HepG2 (cell line): ENCODE measurements around the gene SEMA4F.

Source experiments
- GATAD2A ChIP-seq: IDR thresholded peaks from 2 replicates; pipeline ENCODE4 v1.6.1; 2016
- GPN1 ChIP-seq: sonication (generic); formaldehyde crosslinking; IDR thresholded peaks from 2 replicates; pipeline ENCODE4 v1.5.1; 2020; ENCODE audit warnings: missing genetic modification reagents, borderline replicate concordance
- KDM3A ChIP-seq: IDR thresholded peaks from 2 replicates; pipeline ENCODE4 v1.6.1; 2018; ENCODE audit warnings: low read depth, missing compliant biosample characterization
- MED13 ChIP-seq: sonication (generic); formaldehyde crosslinking; IDR thresholded peaks from 2 replicates; pipeline ENCODE4 v1.5.0; 2020; ENCODE audit warnings: missing genetic modification reagents
- POLR2A ChIP-seq, 2 experiments: IDR thresholded peaks; 2 replicates each; pipeline ENCODE4 v1.6.1; 2011; ENCODE audit warnings: low read depth in 2 of 2, low read length in 2 of 2, mild to moderate bottlenecking in 1 of 2, moderate library complexity in 1 of 2; ENCODE audit not compliant: insufficient read depth in 1 of 2
- SMAD3 ChIP-seq: sonication (generic); formaldehyde crosslinking; IDR thresholded peaks from 2 replicates; pipeline ENCODE4 v1.4.0; 2020; ENCODE audit warnings: missing genetic modification reagents
- TARDBP ChIP-seq: sonication (generic); formaldehyde crosslinking; IDR thresholded peaks from 2 replicates; pipeline ENCODE4 v1.8.0; 2022; ENCODE audit warnings: mild to moderate bottlenecking, missing genetic modification reagents
- USF2 ChIP-seq, 2 experiments: sonication (generic) in 1 of 2; formaldehyde crosslinking in 1 of 2; IDR thresholded peaks; 2 replicates each; pipeline versions ENCODE4 v1.5.1 to v1.6.1; 2011 to 2020; ENCODE audit warnings: borderline replicate concordance in 1 of 2, low read depth in 1 of 2, low read length in 1 of 2, mild to moderate bottlenecking in 1 of 2, missing genetic modification reagents in 1 of 2, moderate library complexity in 1 of 2
- ZBTB7A ChIP-seq: sonication (generic); formaldehyde crosslinking; IDR thresholded peaks from 2 replicates; pipeline ENCODE4 v1.8.0; 2022; ENCODE audit warnings: mild to moderate bottlenecking, missing genetic modification reagents
- ZFP1 ChIP-seq: IDR thresholded peaks from 2 replicates; pipeline ENCODE4 v1.6.1; 2016
- ZNF331 ChIP-seq: sonication (generic); formaldehyde crosslinking; IDR thresholded peaks from 2 replicates; pipeline ENCODE4 v1.4.0; 2020; ENCODE audit warnings: missing genetic modification reagents
- TF ChIP-seq, protein P1 (sequence below): sonication (generic); formaldehyde crosslinking; IDR thresholded peaks from 2 replicates; pipeline ENCODE4 v1.5.0; 2020; ENCODE audit warnings: mild to moderate bottlenecking, missing genetic modification reagents, moderate library complexity

DNA sequence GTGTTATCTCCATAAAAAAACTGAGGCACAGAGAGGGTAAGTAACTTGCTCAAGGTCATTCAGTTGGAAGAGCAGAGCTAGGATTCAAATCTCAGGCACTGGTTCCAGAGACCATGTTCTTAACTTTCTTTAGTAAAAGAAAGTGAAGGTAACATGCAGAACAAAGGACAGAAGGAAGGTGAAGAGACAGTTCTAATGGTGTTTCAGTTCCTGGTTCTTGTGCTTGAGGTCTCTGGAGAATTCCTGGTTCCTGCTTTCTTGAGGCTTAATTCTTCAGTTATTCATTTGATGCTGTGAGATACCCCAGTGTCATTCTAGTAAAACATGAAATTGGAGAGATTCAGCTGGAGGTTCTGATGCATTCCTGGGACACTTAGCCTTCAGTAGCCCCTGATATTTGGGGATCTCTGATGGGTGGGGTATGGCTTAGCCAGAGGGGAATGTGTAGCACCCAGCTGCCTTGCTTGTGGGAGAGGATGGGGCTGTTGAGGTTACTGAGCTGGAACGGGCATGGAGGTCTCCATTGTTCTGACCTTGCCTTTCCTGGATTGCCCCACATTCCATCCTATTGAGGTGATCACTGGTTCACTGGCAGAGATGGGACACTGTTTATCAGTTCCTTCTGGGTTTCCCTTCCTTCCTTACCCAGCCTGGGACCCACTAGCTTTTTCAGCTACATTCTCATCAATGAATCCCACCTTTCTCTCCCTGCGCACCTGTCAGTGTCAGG is 46.8 kb downstream of the SEMA4F start:
- no peak for TF ChIP-seq USF2 (IDR thresholded peaks at IDR 0.05; ENCODE audit: low read depth, low read length)
- no peak for TF ChIP-seq USF2 (CRISPR knock-in tag; IDR thresholded peaks at IDR 0.05; ENCODE audit: borderline replicate concordance)
- TF ChIP-seq MED13 (CRISPR knock-in tag): no peak
- no peak for TF ChIP-seq KDM3A (CRISPR knock-in tag)
- TF ChIP-seq GATAD2A (CRISPR knock-in tag): no peak
- TF ChIP-seq SMAD3 (CRISPR knock-in tag): no peak
- TF ChIP-seq ZFP1 (CRISPR knock-in tag): no peak
- no peak for TF ChIP-seq POLR2A (IDR thresholded peaks at IDR 0.05; ENCODE audit: insufficient read depth in 1 of 2, low read depth in 2 of 2, low read length in 2 of 2)
- no peak for TF ChIP-seq GPN1 (CRISPR knock-in tag)
- no peak for TF ChIP-seq ZBTB7A (CRISPR knock-in tag)
- TF ChIP-seq, protein P1, sequence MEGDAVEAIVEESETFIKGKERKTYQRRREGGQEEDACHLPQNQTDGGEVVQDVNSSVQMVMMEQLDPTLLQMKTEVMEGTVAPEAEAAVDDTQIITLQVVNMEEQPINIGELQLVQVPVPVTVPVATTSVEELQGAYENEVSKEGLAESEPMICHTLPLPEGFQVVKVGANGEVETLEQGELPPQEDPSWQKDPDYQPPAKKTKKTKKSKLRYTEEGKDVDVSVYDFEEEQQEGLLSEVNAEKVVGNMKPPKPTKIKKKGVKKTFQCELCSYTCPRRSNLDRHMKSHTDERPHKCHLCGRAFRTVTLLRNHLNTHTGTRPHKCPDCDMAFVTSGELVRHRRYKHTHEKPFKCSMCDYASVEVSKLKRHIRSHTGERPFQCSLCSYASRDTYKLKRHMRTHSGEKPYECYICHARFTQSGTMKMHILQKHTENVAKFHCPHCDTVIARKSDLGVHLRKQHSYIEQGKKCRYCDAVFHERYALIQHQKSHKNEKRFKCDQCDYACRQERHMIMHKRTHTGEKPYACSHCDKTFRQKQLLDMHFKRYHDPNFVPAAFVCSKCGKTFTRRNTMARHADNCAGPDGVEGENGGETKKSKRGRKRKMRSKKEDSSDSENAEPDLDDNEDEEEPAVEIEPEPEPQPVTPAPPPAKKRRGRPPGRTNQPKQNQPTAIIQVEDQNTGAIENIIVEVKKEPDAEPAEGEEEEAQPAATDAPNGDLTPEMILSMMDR (CRISPR knock-in tag): no peak
- no peak for TF ChIP-seq TARDBP (CRISPR knock-in tag)
- TF ChIP-seq ZNF331: no peak
